Activated gamma-delta T cell treated with anti-CD3 and anti-CD28 coated beads, Interleukin-2, amount 50 U/mL, for 16 hours (primary cell): ENCODE results near the gene SRP54.
"Not testable (repeated sequence)": the region's sequence is repeated elsewhere in the genome, so short reads cannot be mapped to it uniquely, and the experiment has no call there.

Source experiments
- DNase-seq: peaks from one replicate; pipeline ENCODE4 v3.0.0-alpha.2; 2020; ENCODE audit warnings: low read depth

SRP54 gene

GRCh38 chr14:35046751-35047536 is 64.2 kb downstream of the SRP54 start:
- DNase-seq = peak; percentile 9

DNA sequence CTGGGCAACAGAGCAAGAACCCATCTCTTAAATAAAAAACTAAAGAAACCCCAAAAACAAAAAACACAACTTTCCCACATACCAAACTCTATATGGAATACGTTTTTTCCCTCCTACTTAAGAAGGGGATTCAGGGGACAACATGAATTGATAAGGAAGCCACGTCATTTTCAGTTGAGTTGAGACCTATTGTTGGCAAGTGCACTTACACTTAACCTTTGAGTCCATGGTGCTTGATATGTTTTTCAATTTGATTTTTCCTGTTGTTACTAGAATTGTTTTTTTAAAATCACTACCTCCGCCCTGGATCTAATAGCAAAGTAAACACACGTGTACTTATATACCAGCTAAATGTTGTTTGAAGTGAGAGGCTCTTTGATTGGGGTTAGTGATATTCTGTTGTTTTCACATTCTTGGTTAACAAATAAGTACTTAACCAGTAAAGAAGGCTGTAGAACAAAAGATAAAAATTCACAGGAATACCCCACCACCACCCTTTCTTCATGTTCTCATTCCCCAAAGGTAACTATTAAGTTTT is 65.3 kb downstream of the SRP54 start:
- DNase-seq = no peak

DNA sequence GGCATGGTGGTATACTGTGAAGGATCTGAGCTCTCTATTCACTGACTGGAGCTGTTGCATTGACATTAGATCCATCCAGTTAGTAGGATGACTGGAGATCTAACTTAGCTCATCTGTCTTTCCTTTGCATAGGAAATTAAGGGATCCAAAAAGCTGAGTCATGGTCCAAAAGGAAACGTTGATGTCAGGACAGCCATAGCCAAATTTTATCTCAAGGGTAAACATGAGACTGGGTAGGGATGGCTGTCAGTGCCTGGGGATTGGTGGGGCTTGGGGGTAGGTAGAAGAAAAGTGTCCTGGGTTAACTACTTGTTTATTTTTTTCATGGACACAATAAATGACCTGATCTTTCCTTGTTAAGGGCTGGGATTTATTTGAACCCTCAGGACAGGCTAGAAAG is 67.9 kb downstream of the SRP54 start:
- no peak for DNase-seq

DNA sequence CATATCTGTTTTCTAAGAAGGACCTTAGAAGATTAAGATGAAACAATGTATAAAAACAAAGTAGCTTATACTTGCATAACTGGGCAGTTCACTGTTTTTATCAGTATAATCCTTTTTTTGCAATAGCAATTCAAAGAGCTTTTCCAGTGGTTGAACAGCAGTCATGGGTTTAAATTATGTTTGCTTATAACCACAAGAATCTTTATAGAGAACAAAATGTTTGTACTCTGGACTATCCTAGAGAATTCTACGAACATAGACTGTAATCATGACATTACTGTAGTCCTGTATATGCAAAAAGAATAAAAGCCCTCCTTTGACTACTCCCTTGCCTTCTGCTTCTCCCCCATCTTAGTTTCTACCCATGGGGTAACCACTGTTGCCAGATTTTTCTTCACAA is 69.0 kb downstream of the SRP54 start:
- DNase-seq = no peak

GRCh38 chr14:35052637-35053036 is 69.8 kb downstream of the SRP54 start:
- DNase-seq = no peak

DNA sequence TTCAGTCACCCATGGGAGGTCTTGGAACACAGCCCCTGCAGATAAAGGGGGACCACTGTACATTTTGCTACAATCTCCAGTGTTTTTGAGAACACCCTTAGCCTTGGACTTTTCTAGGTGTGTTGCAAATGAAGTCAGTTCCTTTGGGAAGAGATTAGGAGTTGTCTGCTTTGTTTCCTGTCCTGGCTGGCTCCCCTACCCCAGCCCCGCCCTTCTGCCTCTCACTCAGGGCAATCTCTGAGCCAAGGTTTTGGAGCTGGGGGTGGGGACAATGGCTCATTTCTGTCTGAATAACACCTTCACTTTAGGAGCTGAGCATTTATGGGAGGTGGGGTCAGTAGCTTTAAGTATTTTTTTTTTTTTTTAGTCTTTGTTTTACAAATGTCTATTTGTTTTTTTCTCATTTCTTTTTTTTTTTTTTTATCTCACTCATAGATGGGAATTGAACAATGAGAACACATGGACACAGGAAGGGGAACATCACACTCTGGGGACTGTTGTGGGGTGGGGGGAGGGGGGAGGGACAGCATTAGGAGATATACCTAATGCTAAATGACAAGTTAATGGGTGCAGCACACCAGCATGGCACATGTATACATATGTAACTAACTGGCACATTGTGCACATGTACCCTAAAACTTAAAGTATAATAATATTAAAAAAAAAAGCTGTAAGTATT is 78.5 kb downstream of the SRP54 start:
- not testable (repeated sequence) for DNase-seq

DNA sequence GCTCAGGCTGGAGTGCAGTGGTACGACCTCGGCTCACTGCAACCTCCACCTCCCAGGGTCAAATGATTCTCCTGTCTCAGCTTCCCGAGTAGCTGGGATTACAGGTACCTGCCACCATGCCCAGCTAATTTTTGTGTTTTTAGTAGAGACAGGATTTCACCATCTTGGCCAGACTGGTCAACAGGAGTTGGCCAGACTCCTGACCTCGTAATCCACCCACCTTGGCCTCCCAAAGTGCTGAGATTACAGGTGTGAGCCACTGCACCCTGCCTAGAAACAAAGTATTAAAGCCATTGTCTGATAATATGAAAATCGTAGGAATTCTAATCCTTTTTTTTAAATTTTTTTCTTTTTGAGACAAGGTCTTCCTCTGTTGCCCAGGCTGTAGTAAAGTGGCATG is 82.9 kb downstream of the SRP54 start:
- DNase-seq = not testable (repeated sequence)

DNA sequence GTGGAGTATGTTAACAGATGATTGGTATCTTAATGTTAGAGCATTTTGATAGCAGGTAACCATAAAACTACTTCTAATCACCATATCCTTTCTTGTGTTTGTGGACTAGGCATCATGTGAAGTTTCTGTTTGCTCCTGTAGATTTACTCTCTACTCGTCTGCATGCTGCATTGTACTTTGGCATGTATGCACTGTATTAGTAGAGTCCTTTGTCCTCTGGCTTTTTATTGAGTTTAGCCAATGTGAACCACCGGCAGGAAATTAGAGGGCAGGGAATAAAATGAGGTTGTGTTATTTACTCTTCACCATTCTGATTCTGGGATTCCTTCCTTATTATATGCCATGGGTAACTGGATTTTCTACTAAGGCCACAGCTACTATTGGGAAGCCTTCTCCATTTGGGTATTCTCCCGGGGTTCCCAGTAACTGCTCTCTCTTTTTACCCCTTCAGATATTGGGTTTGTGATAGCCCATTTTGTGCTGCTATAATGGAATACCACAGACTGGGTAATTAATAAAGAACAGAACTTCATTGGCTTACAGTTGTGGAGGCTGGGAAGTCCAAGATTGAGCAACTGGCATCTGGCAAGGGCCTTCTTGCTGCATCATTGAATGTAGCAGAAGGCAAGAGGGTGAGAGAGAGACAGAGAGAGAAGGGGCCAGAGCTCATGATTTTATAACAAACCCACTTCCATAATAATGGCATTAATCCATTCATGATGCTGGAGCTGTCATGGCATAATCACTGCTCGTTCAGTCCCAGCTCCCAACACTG is 85.6 kb downstream of the SRP54 start:
- DNase-seq = no peak

GRCh38 chr14:35072226-35072625 is 89.4 kb downstream of the SRP54 start:
- no peak for DNase-seq

GRCh38 chr14:35073486-35073885 is 90.7 kb downstream of the SRP54 start:
- DNase-seq = no peak

- DNase-seq = no peak
Measured at GRCh38 chr14:35078082-35078481, 95.3 kb downstream of the SRP54 start.
